GM13977 (cell line): ENCODE data around the gene STK16.

Experiments
- DNase-seq: peaks from one replicate; pipeline ENCODE4 v3.0.0; 2012; ENCODE audit warnings: low spot score
- CTCF ChIP-seq: IDR thresholded peaks from 2 replicates; pipeline ENCODE4 v1.5.1; 2012; ENCODE audit warnings: mild to moderate bottlenecking, control low read depth; ENCODE audit not compliant: insufficient read depth; ENCODE audit errors: extremely low read depth, missing control alignments
- in situ Hi-C: fragments of 300-500 bp; cut with MboI; formaldehyde crosslinking; loops from one replicate; pipeline ENCODE4 v1.12.0; 2022; ENCODE audit warnings: low sequenced_read_pairs, low pct_unique_long_range_greater_than_20kb, mixed read lengths, inconsistent platforms; ENCODE audit not compliant: unreplicated experiment

STK16 gene

DNA sequence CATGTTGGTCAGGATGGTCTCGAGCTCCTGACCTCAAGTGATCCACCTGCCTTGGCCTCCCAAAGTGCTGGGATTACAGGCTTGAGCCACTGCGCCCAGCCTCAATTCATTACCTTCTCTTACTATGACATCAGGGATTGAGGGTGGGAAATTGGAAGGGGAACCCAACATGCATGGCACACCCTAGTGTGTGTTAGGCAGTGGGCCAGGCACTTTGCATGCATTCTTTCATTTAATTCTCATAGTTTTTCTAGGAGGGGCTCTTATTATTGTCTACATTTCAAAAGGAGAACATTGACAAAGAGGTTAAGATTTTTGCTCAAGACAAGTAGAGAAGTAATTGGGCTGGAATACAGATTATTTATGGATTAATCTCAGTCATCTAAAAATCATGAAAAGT lies 23.0 kb downstream of the STK16 start:
- TF ChIP-seq CTCF = no peak
- in situ Hi-C loops = no loop called here

DNA sequence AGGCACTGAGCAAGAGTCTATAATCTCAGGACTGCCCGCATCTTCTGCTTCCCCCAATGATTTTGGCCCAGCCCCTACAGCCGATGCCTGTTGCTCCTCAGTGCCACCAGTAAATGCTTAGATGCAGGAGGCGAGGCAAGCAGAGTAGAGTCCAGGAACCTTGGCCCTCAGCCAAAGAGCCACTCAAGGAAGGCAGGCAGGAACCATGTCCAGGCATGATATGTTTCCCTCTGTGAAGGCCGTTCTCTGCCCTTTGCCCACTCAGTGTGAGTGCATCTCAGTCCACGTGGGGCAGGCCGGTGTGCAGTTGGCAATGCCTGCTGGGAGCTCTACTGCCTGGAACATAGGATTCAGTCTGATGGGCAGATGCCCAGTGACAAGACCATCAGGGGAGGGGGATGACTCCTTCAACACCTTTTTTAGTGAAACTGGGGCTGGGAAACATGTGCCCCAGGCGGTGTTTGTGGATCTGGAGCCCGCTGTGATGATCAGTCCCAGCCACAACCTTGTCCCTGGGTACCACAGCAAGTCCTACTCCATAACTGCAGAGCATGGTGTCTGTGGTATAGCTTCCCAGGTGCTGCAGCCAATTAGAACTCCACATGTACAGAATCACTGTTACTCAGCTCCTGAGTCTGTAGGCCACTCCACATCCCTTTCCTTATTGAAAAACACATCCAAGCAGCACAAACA lies 24.2 kb downstream of the STK16 start:
- no peak for DNase-seq
- TF ChIP-seq CTCF = no peak
- in situ Hi-C loops = no loop called here

More for the DNA sequence above, 23.0 kb downstream of the STK16 start:
- DNase-seq = no peak

DNA sequence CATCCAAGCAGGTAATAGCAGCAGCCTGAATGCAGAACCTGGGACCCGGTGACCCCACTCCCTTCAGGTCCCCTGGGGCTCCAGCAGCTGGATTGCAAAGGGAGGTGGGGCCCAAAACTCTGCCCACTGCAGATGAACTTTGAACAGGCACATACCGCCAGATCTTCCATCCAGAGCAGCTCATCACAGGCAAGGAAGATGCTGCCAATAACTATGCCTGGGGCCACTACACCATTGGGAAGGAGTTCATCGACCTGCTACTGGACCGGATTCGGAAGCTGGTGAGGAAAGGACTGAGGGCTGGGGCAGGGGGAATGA lies 24.7 kb downstream of the STK16 start:
- no peak for DNase-seq
- in situ Hi-C loops = no loop called here
- TF ChIP-seq CTCF = no peak

DNA sequence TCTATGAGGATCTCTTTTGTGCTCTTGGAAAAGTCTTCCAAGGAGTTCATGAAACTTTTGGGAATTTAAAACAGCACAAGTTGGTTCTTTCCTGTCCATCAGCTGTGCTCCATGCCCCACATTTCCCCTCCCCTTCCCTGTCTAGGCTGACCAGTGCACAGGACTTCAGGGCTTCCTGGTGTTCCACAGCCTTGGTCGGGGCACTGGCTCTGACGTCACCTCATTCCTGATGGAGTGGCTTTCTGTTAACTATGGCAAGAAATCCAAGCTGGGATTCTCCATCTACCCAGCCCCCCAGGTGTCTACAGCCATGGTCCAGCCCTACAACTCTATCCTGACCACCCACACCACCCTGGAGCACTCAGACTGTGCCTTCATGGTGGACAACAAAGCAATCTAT lies 25.7 kb downstream of the STK16 start:
- no peak for DNase-seq
- no peak for TF ChIP-seq CTCF
- in situ Hi-C loops = no loop called here

DNA sequence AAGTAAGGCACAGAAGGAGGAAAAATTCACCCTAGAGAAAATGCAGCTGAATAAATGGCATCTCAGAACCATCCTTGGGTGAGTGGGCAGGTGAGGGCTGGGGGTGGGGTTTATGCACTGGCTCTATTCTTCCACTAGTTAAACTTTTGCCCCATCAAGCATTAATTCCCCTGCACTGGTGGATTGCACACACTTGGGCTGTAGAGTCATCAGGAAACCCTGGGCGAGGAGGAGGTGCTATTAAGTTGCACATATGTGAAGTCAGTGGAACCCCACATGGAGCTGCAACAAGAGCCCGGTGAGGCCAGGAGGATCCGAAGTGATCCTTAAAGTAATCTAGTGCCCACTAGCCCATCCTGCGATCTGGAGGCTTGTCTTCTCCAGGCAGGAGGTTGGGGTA lies 27.1 kb downstream of the STK16 start:
- DNase-seq = no peak
- in situ Hi-C loops = no loop called here
- no peak for TF ChIP-seq CTCF

GRCh38 chr2:219272995-219273394 lies 27.7 kb downstream of the STK16 start:
- in situ Hi-C loops = no loop called here
- no peak for DNase-seq
- no peak for TF ChIP-seq CTCF

GRCh38 chr2:219273937-219274336 lies 28.7 kb downstream of the STK16 start:
- no peak for DNase-seq
- TF ChIP-seq CTCF = no peak
- in situ Hi-C loops = no loop called here
